Activated B cell treated with CpG ODN at 0.5 μM for 24 hours (primary cell): Measurements from ENCODE around the gene TMEM63B. TPM values are rescaled to one million over a fixed set of nuclear protein-coding genes. Genes with fewer than 3 reads are reported as not detected.

Source experiments
- ATAC-seq: fragments of 200-7000 bp; cut with Tn5 transposase; one replicate; pipeline ENCODE4 v1.10.0; 2021; ENCODE audit warnings: low read depth, mild to moderate bottlenecking, moderate library complexity
- CTCF ChIA-PET: fragments of 350-600 bp; sonication (Branson Sonifier 250); formaldehyde crosslinking; loops from one replicate; lab custom pipeline; 2021; ENCODE audit warnings: antibody characterized with exemption; lab: Charles Lee
- POLR2A ChIA-PET: fragments of 350-600 bp; sonication (Branson Sonifier 250); formaldehyde crosslinking; loops from one replicate; lab custom pipeline; 2021; ENCODE audit warnings: antibody characterized with exemption; lab: Charles Lee
- DNase-seq: peaks from one replicate; pipeline ENCODE4 v3.0.0; 2022
- H3K27ac Mint-ChIP-seq: one replicate; pipeline ENCODE4 v1.8.0; 2020; ENCODE audit warnings: mixed read lengths
- H3K27me3 Mint-ChIP-seq: one replicate; pipeline ENCODE4 v1.8.0; 2021; ENCODE audit warnings: mixed read lengths
- H3K36me3 Mint-ChIP-seq: one replicate; pipeline ENCODE4 v1.8.0; 2021; ENCODE audit warnings: low read depth, mixed read lengths
- H3K4me1 Mint-ChIP-seq: one replicate; pipeline ENCODE4 v1.8.0; 2021; ENCODE audit warnings: mixed read lengths
- H3K4me3 Mint-ChIP-seq: one replicate; pipeline ENCODE4 v1.8.0; 2020; ENCODE audit warnings: mild to moderate bottlenecking, mixed read lengths
- H3K9me3 Mint-ChIP-seq: one replicate; pipeline ENCODE4 v1.8.0; 2020; ENCODE audit warnings: mixed read lengths
- intact Hi-C: fragments of 100-400 bp; cut with micrococcal nuclease; formaldehyde crosslinking; loops from one replicate; pipeline ENCODE4 v1.15.1; 2024
- total RNA-seq: library from RNA; stranded (reverse); gene quantifications from 2 replicates; pipeline ENCODE4 v1.2.3, GENCODE V29; 2022
- TF ChIP-seq, protein P1 (sequence below): fragments of 200-600 bp; IDR thresholded peaks from one replicate; pipeline ENCODE4 v1.8.0; 2022; ENCODE audit warnings: antibody characterized with exemption, mild to moderate bottlenecking

Gene TMEM63B
- total RNA-seq, 1 donor from 2014 or later = 13.9 TPM

DNA sequence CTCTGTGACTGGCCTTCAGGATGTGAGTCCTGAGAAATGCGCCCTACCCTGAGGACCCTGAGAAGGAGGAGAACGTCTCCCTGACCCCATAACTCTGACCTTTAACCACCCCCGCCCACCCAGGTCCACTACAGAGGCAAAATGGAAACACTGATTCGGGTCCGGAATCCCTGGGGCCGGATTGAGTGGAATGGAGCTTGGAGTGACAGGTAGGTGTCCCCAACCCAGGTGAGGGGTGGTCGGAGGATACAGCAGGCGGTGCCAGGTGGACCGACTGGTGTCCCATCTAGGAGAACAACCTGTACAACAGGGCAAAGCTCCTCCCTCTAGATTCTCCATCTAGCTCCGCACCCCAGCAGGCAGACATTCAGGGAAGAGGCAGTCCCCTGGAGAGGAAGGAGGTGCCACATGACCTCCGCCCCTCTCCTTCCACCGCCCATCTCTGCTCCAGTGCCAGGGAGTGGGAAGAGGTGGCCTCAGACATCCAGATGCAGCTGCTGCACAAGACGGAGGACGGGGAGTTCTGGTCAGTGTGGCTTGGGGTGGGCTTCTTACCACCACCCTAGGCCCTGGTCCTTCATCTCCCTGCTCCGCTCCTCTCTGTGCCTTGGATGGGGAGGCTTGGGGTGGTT is 48.9 kb downstream of the TMEM63B start:
- CTCF ChIA-PET = interaction anchor here (0.9 to 2.2 kb wide), 2 partner anchors 92 to 163 kb away, joined by 3 to 7 read pairs; no protein-coding TSS in a partner anchor
- H3K27ac Mint-ChIP-seq = no peak overlapping the region
- TF ChIP-seq, protein P1, sequence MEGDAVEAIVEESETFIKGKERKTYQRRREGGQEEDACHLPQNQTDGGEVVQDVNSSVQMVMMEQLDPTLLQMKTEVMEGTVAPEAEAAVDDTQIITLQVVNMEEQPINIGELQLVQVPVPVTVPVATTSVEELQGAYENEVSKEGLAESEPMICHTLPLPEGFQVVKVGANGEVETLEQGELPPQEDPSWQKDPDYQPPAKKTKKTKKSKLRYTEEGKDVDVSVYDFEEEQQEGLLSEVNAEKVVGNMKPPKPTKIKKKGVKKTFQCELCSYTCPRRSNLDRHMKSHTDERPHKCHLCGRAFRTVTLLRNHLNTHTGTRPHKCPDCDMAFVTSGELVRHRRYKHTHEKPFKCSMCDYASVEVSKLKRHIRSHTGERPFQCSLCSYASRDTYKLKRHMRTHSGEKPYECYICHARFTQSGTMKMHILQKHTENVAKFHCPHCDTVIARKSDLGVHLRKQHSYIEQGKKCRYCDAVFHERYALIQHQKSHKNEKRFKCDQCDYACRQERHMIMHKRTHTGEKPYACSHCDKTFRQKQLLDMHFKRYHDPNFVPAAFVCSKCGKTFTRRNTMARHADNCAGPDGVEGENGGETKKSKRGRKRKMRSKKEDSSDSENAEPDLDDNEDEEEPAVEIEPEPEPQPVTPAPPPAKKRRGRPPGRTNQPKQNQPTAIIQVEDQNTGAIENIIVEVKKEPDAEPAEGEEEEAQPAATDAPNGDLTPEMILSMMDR = no peak
- H3K27me3 Mint-ChIP-seq = peaks cover 3% of the 10 kb centered on the region
- H3K4me1 Mint-ChIP-seq = peaks cover 14% of the 10 kb centered on the region
- ATAC-seq (no peak), DNase-seq (no peak)
- H3K9me3 Mint-ChIP-seq = no peaks in the 10 kb centered on the region
- H3K4me3 Mint-ChIP-seq = peak overlapping the region; percentile 38
- intact Hi-C loops = no loop called here
- no peaks in the 10 kb centered on the region for H3K36me3 Mint-ChIP-seq
- POLR2A ChIA-PET = interaction anchor here (3.0 kb wide), 1 partner anchor 70 kb away, joined by 15 read pairs; the partner anchor contains the start of gene HSP90AB1

DNA sequence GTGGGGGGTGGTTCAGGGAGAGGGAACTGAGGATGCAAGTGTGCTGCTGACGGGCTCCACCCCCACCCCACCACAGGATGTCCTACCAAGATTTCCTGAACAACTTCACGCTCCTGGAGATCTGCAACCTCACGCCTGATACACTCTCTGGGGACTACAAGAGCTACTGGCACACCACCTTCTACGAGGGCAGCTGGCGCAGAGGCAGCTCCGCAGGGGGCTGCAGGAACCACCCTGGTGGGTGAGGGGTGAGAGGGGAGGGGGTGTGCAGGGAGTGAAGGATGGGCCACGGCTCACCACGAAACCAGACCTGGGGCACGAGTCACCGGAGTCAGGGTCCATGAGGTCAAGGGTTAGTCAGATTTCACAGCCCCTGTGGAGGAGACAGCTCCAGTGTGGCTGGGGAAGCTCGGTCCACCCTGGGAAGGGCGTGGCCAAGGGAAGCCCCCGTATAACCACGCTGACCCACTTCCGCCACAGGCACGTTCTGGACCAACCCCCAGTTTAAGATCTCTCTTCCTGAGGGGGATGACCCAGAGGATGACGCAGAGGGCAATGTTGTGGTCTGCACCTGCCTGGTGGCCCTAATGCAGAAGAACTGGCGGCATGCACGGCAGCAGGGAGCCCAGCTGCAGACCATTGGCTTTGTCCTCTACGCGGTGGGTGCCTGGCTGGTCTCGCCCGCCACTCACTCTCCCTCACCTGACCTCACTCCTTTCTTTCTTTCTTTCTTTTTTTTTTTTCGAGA is 49.6 kb downstream of the TMEM63B start:
- TF ChIP-seq, protein P1 = no peak
- H3K27ac Mint-ChIP-seq = peak overlapping the region; percentile 2
- peak overlapping the region; percentile 38 for H3K4me3 Mint-ChIP-seq
- peak; percentile 79 for ATAC-seq
- intact Hi-C loops = no loop called here
- ChIA-PET CTCF (interaction anchor here (0.9 to 2.2 kb wide), 2 partner anchors 91 to 162 kb away, joined by 3 to 7 read pairs; no protein-coding TSS in a partner anchor), POLR2A (interaction anchor here (0.6 to 3.0 kb wide), 2 partner anchors 70 to 125 kb away, joined by 3 to 15 read pairs; partner anchors contain the start of gene HSP90AB1)
- H3K9me3 Mint-ChIP-seq = no peaks in the 10 kb centered on the region
- peaks cover 3% of the 10 kb centered on the region for H3K27me3 Mint-ChIP-seq
- no peaks in the 10 kb centered on the region for H3K36me3 Mint-ChIP-seq
- peaks cover 14% of the 10 kb centered on the region for H3K4me1 Mint-ChIP-seq
- peak; percentile 29 for DNase-seq

DNA sequence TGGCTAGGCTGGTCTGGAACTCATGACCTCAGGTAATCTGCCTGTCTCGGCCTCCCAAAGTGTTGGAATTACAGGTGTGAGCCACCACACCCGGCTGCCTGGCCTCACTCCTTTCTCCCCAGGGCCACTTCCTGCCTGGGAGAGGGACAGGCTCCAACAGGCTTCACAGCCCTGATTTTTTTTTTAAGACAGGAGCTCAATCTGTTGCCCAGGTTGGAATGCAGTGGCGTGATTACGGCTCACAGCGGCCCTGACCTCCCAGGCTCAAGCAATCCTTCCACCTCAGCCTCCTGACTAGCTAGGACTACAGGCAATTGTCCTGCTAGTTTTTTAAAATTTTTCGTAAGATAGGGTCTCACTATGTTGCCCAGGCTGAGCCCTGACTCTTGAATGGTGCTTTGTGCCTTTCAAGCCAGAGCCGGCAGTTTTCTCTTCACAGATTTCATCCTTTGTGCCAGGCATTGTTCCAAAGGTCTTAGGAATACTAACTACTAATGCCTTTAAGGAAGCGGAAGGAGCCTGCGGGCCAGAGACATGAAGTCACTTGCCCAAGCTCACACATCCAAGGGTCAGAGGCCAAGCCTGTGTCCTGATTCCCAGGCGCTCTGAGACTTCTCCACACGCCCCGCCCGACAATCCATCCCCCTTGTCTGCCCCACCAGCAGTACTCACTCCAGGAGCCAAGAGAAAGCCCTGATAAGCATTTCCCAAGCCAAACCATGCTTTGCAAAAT is 50.5 kb downstream of the TMEM63B start:
- TF ChIP-seq, protein P1 = no peak
- ChIA-PET POLR2A (interaction anchor here (3.0 kb wide), 1 partner anchor 69 kb away, joined by 15 read pairs; the partner anchor contains the start of gene HSP90AB1), CTCF (no interaction called here)
- intact Hi-C loops = no loop called here
- Mint-ChIP-seq H3K27me3 (peaks cover under 1% of the 10 kb centered on the region), H3K4me1 (peaks cover 12% of the 10 kb centered on the region), H3K27ac (peak overlapping the region; percentile 8), H3K36me3 (no peaks in the 10 kb centered on the region), H3K4me3 (peak overlapping the region; percentile 5), H3K9me3 (no peaks in the 10 kb centered on the region)
- ATAC-seq (no peak), DNase-seq (no peak)

DNA sequence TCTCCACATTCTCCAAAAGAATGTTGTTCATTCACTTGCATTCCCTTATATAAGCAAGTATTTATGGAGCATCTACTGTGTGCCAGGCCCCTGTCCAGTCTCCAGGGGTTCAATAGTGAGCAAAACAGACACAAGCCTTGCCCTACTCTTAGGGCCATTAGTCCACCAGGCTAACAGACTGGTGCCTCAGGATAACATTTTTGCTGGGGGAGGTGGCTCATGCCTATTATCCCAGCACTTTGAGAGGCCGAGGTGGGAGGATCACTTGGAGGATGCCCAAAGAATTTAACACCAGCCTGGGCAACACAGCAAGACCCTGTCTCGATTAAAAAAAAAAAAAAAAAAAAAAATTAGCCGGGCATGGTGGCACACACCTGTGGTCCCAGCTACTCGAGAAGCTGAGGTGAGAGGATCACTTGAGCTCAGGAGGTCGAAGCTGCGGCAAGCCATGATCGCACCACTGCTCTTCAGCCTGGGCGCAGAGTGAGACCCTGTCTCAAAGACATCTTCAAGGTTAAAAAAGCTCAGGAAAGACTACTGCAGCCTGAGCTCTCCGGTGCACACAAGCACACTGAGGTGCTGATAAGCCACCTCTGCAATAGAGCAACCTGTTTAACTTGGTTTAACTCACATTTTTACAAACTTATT is 51.2 kb downstream of the TMEM63B start:
- TF ChIP-seq, protein P1 = no peak
- POLR2A ChIA-PET = no interaction called here

More for the DNA sequence above, 51.2 kb downstream of the TMEM63B start:
- H3K27me3 Mint-ChIP-seq = no peaks in the 10 kb centered on the region
- DNase-seq = no peak
- H3K4me1 Mint-ChIP-seq = peaks cover 12% of the 10 kb centered on the region
- H3K36me3 Mint-ChIP-seq = no peaks in the 10 kb centered on the region
- no peak for ATAC-seq
- intact Hi-C loops = no loop called here
- peak overlapping the region; percentile 5 for H3K4me3 Mint-ChIP-seq
- H3K27ac Mint-ChIP-seq = peak overlapping the region; percentile 8
- no peaks in the 10 kb centered on the region for H3K9me3 Mint-ChIP-seq
- CTCF ChIA-PET = no interaction called here
